HG03196 (cell line): Measurements from ENCODE around the gene TSPAN15.

Experiments used
- ATAC-seq: cut with Tn5 transposase; IDR thresholded peaks from one replicate; pipeline ENCODE4 v1.9.1; 2021; ENCODE audit not compliant: unreplicated experiment

Gene TSPAN15

DNA sequence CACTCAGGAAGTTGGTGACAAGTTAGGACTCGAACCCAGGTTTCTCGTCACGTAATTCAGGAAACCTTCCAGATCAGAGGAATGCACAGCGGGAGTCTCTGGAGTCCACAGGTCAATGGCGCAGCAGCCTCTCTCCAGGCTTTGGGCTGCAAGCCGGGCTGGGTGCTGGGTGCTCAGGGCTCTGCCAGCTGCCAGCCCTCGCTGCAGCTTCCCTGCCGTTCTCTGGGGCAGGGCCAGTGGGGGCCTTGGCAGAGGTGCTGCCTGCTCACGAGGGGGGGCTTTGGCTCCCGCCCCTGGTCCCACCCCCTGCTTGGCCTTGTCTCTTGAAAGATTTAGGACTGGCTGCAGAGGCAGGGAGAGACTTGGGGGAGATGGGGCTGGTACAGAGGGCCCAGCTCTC lies 34.6 kb upstream of the TSPAN15 start, which contains the start of gene TACR2:
TACR2 (minus strand) TSS at position 224 of the 400 bp plus-strand sequence. CDS start 595 bp downstream, outside the sequence.
- no peak for ATAC-seq

DNA sequence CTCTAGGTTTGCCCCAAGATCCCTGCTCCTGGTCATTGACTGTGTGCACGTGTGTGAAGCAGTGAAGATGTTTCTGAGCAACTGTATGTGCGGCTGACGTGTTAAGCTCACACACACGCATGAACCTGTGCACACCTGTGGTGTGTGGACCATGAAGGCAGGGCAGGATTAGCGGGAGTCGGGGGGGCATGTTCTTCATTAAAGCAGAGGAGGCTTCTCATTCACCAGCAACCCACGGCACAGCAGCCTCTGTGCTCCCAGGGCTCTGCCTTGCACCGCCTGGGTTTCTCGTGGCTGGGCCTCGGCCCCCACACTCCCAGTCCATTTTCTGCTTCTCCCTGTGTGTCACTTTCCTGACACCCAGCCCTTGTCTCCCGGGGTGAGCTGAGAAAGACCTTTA lies 33.7 kb upstream of the TSPAN15 start:
- no peak for ATAC-seq

DNA sequence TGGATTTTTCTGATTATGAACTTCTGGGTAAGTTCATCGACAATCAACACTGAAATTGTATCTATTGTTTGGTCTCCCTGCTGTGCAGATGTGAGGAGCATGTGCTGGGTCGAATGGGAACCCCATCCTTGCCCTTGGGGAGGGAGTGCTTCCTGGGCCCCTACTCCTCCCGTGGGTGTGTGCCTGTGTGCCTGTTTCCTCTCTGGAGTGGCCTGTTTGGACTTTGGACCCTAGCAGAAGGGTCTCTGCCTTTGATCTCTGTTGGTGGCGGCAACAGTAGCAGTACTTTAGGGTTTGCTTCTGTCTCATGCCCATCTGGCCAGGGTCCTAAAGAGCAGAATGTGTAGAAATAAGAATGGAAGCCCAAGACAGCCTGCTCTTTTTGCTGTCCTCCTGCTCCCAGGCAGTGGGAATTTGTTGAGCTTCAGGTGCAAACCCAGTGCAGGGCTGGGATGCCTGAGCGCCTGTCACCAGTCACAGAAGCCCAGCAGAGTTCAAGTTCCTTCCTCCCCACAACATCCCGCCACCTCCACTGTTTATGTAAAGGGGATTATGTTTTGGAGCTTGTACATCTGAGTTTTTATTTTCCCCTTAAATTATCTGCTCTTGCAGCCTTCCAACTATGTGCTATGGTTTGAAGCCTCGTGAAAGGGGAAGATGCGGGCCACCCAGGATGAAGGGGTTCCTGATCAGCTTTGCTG lies 33.1 kb upstream of the TSPAN15 start:
- ATAC-seq = no peak

DNA sequence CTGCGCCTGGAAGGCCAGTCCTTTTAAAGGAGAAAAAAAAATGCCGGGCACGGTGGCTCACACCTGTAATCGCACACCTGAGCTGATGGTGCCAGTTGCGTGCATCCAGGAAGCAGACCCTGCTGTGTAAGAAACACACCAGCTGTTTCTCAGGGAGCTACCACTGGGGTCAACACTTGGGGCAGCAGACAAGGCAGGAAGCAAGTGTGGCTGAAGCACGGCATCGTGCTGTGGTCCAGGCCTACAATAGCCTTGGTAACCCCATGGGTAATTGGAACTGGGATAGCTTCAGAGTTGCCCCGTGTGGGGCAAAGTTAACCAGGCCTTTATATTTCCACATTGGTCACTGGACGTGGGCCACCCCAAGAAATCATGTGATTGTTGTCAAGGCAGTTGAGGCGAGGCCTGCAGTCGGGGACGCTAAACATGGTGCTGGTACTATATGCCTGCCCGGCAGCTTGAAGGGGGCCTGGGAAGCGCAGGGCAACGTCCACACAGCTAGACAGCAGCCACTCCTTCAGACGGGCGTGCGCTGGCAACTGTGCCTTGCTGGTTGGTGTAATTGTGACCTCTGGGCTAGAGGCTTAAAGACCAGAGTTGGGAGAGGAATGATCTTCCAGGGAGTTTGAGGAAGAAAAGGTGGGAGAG lies 32.0 kb upstream of the TSPAN15 start:
- no peak for ATAC-seq

- no peak for ATAC-seq
Measured at GRCh38 chr10:69419744-69420126, 31.5 kb upstream of the TSPAN15 start.

- ATAC-seq = no peak
Measured at GRCh38 chr10:69421611-69422308, 29.5 kb upstream of the TSPAN15 start.

GRCh38 chr10:69422676-69423075 lies 28.6 kb upstream of the TSPAN15 start:
- no peak for ATAC-seq

- no peak for ATAC-seq
Measured at GRCh38 chr10:69425041-69425440, 26.2 kb upstream of the TSPAN15 start.

- ATAC-seq = no peak
Measured at GRCh38 chr10:69425511-69426298, 25.6 kb upstream of the TSPAN15 start.

DNA sequence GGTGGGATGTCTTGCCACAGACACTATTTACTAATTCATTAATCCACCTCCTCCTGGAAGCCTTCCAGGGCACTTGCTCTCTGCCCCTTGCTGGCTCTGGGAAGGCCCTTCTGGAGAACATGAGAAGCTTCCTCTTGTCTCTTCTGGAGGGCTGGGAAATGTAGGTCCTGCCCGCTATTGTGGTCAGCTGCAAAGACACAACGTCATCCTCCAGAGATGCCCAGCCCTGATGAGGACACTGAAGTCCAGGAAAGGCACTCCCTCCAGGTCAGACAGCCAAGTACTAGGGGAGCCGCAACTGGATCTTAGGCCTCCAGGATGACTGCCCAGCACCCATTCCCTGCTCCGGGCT lies 24.9 kb upstream of the TSPAN15 start:
- ATAC-seq = no peak

GRCh38 chr10:69428165-69428564 lies 23.1 kb upstream of the TSPAN15 start:
- ATAC-seq = no peak

GRCh38 chr10:69434169-69434568 lies 17.1 kb upstream of the TSPAN15 start:
- no peak for ATAC-seq

DNA sequence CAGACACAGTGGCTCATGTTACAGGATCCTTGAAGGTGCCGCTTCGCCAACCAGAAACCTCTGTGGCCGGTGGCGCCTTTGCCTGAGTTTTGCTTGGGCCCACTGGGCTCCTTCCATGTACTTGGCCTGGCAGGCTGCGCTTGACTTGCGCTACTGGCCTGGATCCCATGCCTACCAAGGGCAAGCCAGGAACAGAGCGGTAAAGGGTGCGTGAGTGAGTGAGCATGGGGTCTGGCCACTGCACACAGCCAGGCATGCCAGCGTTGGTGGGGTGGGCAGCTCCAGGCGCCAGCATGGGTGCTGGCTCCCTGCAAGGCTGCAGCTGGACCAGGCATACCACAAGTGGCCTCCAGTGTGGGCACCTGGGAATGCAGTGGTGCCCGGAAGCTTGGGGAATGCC lies 16.3 kb upstream of the TSPAN15 start:
- no peak for ATAC-seq

DNA sequence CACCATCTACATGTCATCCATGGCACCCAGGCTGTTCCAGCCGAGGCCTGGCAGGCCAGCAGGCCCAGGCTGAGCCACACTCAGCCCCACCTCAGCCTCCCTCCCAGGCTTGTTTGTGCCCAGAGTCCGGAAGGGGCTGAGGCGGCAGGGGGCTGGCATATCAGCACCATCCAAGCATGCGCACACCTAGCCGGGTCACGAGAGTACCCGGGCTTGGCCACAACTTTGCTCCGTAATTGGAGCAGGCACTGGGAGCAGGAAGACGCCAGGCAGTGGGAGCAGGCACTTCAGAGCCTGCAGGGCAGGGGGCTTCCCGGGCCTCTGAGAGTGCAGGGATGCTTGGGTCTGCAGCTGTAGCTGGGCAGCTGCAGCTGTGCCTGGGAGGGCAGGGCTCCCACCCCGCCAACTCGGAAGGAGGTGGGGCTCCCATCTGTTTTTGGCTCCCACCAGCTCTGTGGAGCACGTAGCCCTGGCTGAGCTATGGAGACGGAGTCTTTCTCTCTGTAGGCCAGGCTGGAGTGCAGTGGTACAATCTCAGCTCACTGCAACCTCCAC lies 15.2 kb upstream of the TSPAN15 start:
- no peak for ATAC-seq

DNA sequence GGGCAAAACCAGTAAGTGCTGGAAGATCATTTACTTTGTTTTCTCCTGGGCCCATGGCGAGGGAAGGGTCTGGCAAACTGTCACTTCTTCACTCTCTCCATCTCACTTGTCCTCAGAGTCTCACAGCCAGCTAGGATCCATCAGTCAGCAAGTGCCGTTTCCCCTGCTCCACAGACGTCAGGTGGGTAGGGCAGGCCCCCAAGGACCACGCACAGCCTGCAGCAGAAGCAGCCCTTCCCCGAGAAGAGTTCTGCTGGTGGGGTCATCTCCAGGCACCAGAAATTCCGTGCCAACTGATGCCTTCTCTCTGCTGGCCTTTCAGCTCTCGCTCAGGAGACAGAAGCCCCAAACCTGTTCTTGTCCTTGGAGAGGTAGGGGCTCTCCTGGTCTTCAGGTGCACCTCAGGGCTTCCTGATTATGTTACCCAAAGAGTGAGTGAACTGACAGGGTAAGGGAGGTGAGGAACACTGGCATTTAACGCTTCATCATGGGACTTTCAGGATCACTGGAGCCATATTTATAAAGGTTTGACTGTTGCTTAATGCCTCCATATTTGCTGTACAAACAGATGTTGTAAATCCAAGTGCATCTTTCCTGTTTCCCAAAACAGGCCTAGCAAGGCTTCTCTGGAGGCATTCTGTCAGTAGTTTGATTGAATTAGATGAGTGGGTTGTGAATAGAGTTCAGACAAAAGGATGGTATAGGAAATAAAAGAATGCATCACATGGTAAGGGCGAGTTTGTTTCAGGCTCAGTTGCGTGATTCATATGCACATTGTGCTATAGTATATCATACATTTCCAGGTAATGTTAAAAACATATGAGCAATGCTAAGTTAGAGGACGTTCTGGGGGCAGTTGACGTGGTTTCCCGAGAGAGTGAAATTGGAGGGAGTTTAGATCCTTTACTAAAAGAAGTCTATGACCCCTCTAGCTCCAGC lies 13.7 kb upstream of the TSPAN15 start:
- no peak for ATAC-seq

GRCh38 chr10:69438536-69439349 lies 12.5 kb upstream of the TSPAN15 start:
- ATAC-seq = no peak

- no peak for ATAC-seq
Measured at GRCh38 chr10:69439350-69439739, 11.9 kb upstream of the TSPAN15 start.

DNA sequence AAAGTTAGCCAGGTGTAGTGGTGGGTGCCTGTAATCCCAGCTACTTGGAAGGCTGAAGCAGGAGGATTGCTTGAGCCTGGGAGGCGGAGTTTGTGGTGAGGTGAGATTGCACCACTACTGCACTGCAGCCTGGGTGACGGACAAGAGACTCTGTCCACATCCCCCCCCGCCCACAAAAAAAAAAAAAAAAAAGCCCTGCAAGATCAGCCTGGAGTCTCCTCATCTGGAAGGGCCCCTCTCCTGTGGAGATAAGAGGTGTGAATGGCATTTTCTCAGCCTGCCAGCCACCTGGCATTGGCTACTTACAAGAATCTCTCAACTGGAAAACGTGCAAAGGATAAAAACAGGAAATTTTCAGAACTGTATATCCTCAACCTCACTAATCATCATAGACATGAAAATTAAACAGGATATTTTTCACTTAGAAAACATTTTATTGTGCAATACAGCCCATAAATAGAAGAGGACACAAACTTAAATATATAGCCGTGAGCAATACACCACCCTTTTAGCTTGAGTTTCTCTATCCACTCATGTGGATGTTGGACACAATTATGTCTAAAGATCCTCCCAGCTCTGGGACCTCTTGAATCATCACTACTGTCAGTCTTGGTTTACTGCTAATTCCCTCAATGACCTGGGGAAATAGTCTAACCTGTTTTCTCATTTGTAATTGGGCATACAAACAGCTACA lies 11.3 kb upstream of the TSPAN15 start:
- ATAC-seq = no peak

DNA sequence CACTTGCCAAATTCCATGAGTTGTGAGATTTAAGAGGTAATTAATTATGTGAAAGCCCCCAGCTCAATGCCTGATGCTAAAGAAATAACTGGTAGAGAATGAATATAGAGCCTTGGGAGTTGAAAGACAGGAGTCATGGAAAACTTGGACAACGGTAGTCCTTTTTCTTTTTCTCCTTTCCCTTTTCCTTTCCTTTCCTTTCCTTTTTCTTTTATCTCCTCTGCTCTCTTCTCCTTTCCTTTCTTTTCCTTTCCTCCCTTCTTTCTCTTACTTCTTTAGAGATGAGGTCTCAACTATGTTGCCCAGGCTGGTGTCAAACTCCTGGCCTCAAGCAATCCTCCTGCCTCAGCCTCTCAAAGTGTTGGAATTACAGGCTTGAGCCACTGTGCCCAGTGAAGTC lies 7.9 kb upstream of the TSPAN15 start:
- ATAC-seq = no peak
